A549 (cell line): ENCODE data around the gene APOBEC3A. TPM values are rescaled to one million over a fixed set of nuclear protein-coding genes. Genes with fewer than 3 reads are reported as not detected.

Experiments used
- ATAC-seq, 2 experiments: fragments of 200-7000 bp in 1 of 2; fragments of >200 bp in 1 of 2; cut with Nextera tagmentation in 1 of 2; cut with Tn5 transposase in 1 of 2; 3 replicates each; pipeline versions ENCODE4 v1.8.0 to v1.9.1; 2018 to 2020; ENCODE audit warnings: mild to moderate bottlenecking in 1 of 2, moderate library complexity in 1 of 2
- CTCF ChIA-PET: fragments of 300-600 bp; sonication (Branson Sonifier 250); formaldehyde crosslinking; extraction: SDS; loops from one replicate; lab custom pipeline; 2021; ENCODE audit warnings: antibody characterized with exemption, inconsistent platforms; lab: Yijun Ruan, JAX
- POLR2A ChIA-PET: fragments of 350-600 bp; formaldehyde crosslinking; extraction: SDS; loops from one replicate; lab custom pipeline; 2021; ENCODE audit warnings: antibody characterized with exemption, inconsistent platforms; lab: Yijun Ruan, JAX
- DNase-seq, 2 experiments: peaks; one replicate each; pipeline versions ENCODE4 v3.0.0 to v3.0.0-alpha.2; 2011 to 2016; ENCODE audit warnings: low read depth in 1 of 2, low spot score in 1 of 2
- FAIRE-seq: peaks from 2 replicates; lab custom pipeline; 2011; peaks lifted over from hg19 to GRCh38; lab: Jason Lieb, UNC
- H3K27ac ChIP-seq, 2 experiments: fragments of >200 bp; sonication (Bioruptor Twin); formaldehyde crosslinking; 3 replicates each; pipeline ENCODE4 v1.5.1; 2016 to 2017
- H3K4me1 ChIP-seq: fragments of >200 bp; sonication (Bioruptor Twin); formaldehyde crosslinking; 3 replicates; pipeline ENCODE4 v1.6.1; 2016
- H3K4me2 ChIP-seq: fragments of >200 bp; sonication (Bioruptor Twin); formaldehyde crosslinking; 3 replicates; pipeline ENCODE4 v1.6.1; 2016
- H3K4me3 ChIP-seq: fragments of >200 bp; sonication (Bioruptor Twin); formaldehyde crosslinking; 3 replicates; pipeline ENCODE4 v1.5.1; 2016
- H3K9me3 ChIP-seq: fragments of >200 bp; sonication (Bioruptor Twin); formaldehyde crosslinking; 3 replicates; pipeline ENCODE4 v1.6.1; 2016
- BHLHE40 ChIP-seq: IDR thresholded peaks from 2 replicates; pipeline ENCODE4 v1.6.1; 2012; ENCODE audit warnings: low read depth, low read length, inconsistent platforms
- CHD2 ChIP-seq: fragments of 150-350 bp; IDR thresholded peaks from 2 replicates; pipeline ENCODE4 v1.6.1; 2014; ENCODE audit warnings: low read length; ENCODE audit not compliant: partially characterized antibody
- FOSB ChIP-seq: fragments of 250-450 bp; sonication (Bioruptor Pico); IDR thresholded peaks from 2 replicates; pipeline ENCODE4 v1.5.0; 2020; ENCODE audit warnings: mild to moderate bottlenecking, moderate library complexity
- HOXA7 ChIP-seq: fragments of 250-450 bp; sonication (Bioruptor Pico); IDR thresholded peaks from 2 replicates; pipeline ENCODE4 v1.5.0; 2020; ENCODE audit warnings: mild to moderate bottlenecking, moderate library complexity
- HOXB13 ChIP-seq: fragments of 250-450 bp; sonication (Bioruptor Pico); IDR thresholded peaks from 2 replicates; pipeline ENCODE4 v1.5.0; 2020; ENCODE audit warnings: low read depth, mild to moderate bottlenecking, moderate library complexity
- HOXB5 ChIP-seq: fragments of 250-450 bp; sonication (Bioruptor Pico); IDR thresholded peaks from 2 replicates; pipeline ENCODE4 v1.5.0; 2020; ENCODE audit warnings: mild to moderate bottlenecking, moderate library complexity
- KDM1A ChIP-seq: fragments of 200-600 bp; sonication (generic); IDR thresholded peaks from 2 replicates; pipeline ENCODE4 v1.6.1; 2016; ENCODE audit warnings: low read depth, mild to moderate bottlenecking
- NFE2L2 ChIP-seq: fragments of 150-350 bp; conservative IDR thresholded peaks from 2 replicates; pipeline ENCODE4 v1.6.1; 2014; ENCODE audit warnings: low read length
- NPAS2 ChIP-seq: fragments of 250-450 bp; sonication (Bioruptor Pico); IDR thresholded peaks from 2 replicates; pipeline ENCODE4 v1.8.0; 2022; ENCODE audit warnings: mild to moderate bottlenecking, moderate library complexity, borderline replicate concordance
- NR3C1 ChIP-seq: fragments of >200 bp; sonication (Bioruptor Twin); formaldehyde crosslinking; IDR thresholded peaks from 3 replicates; pipeline ENCODE4 v1.6.1; 2017
- PHF8 ChIP-seq: fragments of 200-600 bp; sonication (generic); IDR thresholded peaks from 2 replicates; pipeline ENCODE4 v1.6.1; 2016; ENCODE audit warnings: low read depth, mild to moderate bottlenecking, antibody characterized with exemption, moderate library complexity, borderline replicate concordance
- POLR2AphosphoS2 ChIP-seq: conservative IDR thresholded peaks from 2 replicates; pipeline ENCODE4 v1.6.1; 2012; ENCODE audit warnings: low read length, improper control_type of control experiment, inconsistent platforms
- RAD21 ChIP-seq, 2 experiments: fragments of >200 bp in 1 of 2; sonication (Bioruptor Twin) in 1 of 2; formaldehyde crosslinking in 1 of 2; IDR thresholded peaks in 1 of 2; conservative IDR thresholded peaks in 1 of 2; 2 replicates in 1 of 2; 3 replicates in 1 of 2; pipeline ENCODE4 v1.6.1; 2012 to 2018; ENCODE audit warnings: inconsistent platforms in 1 of 2
- RCOR1 ChIP-seq: fragments of 150-350 bp; IDR thresholded peaks from 2 replicates; pipeline ENCODE4 v1.6.1; 2014; ENCODE audit warnings: antibody characterized with exemption, low read length, low read depth
- RNF2 ChIP-seq: fragments of 200-600 bp; sonication (generic); IDR thresholded peaks from 2 replicates; pipeline ENCODE4 v1.6.1; 2016; ENCODE audit warnings: low read depth, mild to moderate bottlenecking, antibody characterized with exemption, moderate library complexity, borderline replicate concordance
- SMC3 ChIP-seq: fragments of >200 bp; sonication (Bioruptor Twin); formaldehyde crosslinking; IDR thresholded peaks from 3 replicates; pipeline ENCODE4 v1.6.1; 2018; ENCODE audit warnings: inconsistent platforms
- SREBF2 ChIP-seq: fragments of 450-650 bp; IDR thresholded peaks from 2 replicates; pipeline ENCODE4 v1.6.1; 2014; ENCODE audit warnings: mild to moderate bottlenecking, moderate library complexity
- ZC3H11A ChIP-seq: fragments of 450-650 bp; IDR thresholded peaks from 2 replicates; pipeline ENCODE4 v1.6.1; 2014; ENCODE audit warnings: antibody characterized with exemption, mild to moderate bottlenecking
- ZFP36 ChIP-seq: fragments of 450-650 bp; IDR thresholded peaks from 2 replicates; pipeline ENCODE4 v1.6.1; 2014; ENCODE audit warnings: borderline replicate concordance; ENCODE audit not compliant: partially characterized antibody
- ZNF302 ChIP-seq: fragments of 250-450 bp; sonication (Bioruptor Pico); IDR thresholded peaks from 2 replicates; pipeline ENCODE4 v1.9.0; 2021; ENCODE audit warnings: inconsistent platforms, mild to moderate bottlenecking, moderate library complexity
- ZSCAN20 ChIP-seq: fragments of 250-450 bp; sonication (Bioruptor Pico); IDR thresholded peaks from 2 replicates; pipeline ENCODE4 v1.8.0; 2022; ENCODE audit warnings: mild to moderate bottlenecking, moderate library complexity
- WGBS: methylation state at CpG from one replicate; pipeline ENCODE4 v1.1.6; 2017; ENCODE audit errors: missing lambda C conversion rate; 5-methylcytosine and 5-hydroxymethylcytosine counted together
- polyA plus RNA-seq, 4 experiments: library from polyadenylated mRNA; depleted of rRNA in 3 of 4; stranded (reverse); fragments of >200 nt; fragmentation: RNase III in 1 of 4; extraction: RNeasy Plus Mini Kit Qiagen cat#74134 plus additional on column Dnase treatment in 1 of 4; gene quantifications; 2 replicates in 3 of 4; 3 replicates in 1 of 4; pipeline ENCODE4 v1.2.3, GENCODE V29; 2011 to 2017
- TF ChIP-seq, protein P1 (sequence below): fragments of 450-650 bp; IDR thresholded peaks from 2 replicates; pipeline ENCODE4 v1.6.1; 2014; ENCODE audit warnings: antibody characterized with exemption

The APOBEC3A gene
- polyA plus RNA-seq, 2 of the 4 experiments (the other 2 are of a cell fraction), result not detected

DNA sequence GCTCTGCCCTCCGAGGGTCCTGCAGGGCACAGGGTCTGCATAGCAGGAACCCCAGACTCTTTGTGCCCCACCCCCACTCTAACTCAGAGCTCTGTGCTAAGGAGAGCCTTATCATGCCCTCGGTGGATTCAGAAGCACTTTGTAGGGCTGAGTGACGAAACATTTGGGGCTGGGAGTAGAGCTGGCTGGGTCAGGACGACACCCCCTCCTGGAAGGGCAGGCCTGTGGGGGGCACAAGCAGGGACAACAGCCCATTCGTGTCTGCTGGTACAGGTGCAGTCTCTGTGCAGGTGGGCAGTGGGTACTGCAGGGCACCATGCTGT, 8.9 kb downstream of the APOBEC3A start:
- WGBS, result 42% methylated on average over 4 of the region's 5 CpGs
- Histone ChIP-seq H3K4me3 (no peak overlapping the region), H3K27ac (no peak overlapping the region), H3K4me1 (0 out of 3 replicates have a peak, but pooled peaks cover 4% of the 10 kb centered on the region), H3K4me2 (no peak overlapping the region), H3K9me3 (no peaks in the 10 kb centered on the region)
- POLR2A ChIA-PET, result no interaction called here
- CTCF ChIA-PET, result no interaction called here
- ATAC-seq, result no peak
- FAIRE-seq, result no peak
- TF ChIP-seq RAD21 (conservative IDR thresholded peaks at IDR 0.05 in 1 of 2, IDR thresholded peaks at IDR 0.05 in 1 of 2) (no peak), HOXB5 (CRISPR knock-in tag) (no peak), RCOR1 (no peak), CHD2 (no peak), SMC3 (no peak), NPAS2 (CRISPR knock-in tag) (no peak)
- no peak for DNase-seq

DNA sequence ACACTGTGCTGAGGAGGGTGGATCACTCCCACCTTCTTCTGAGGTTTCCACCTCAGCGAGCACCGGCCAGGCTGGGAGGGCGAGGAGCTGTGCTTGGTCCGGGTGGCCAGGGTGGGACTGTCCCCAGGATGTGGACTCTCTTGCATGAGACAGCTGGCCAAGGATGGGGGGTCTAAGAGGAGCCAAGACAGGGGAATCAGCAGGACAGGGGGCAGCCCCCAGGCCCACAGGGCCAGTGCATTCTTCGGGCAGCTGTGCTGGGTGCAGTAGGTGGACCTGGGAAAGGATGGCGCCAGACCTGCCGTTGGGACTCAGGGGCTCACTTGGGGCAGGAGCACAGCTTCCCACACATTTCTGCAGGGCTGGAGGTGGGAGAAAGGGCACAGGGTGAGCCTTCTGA, 9.5 kb downstream of the APOBEC3A start:
- FAIRE-seq (no peak), DNase-seq (no peak)
- no peak overlapping the region for H3K27ac ChIP-seq
- H3K4me2 ChIP-seq, result no peak overlapping the region
- no peaks in the 10 kb centered on the region for H3K9me3 ChIP-seq
- H3K4me1 ChIP-seq, result 0 out of 3 replicates have a peak, but pooled peaks cover 4% of the 10 kb centered on the region
- POLR2A ChIA-PET, result no interaction called here
- TF ChIP-seq KDM1A, result no peak
- TF ChIP-seq, all 56 proteins: peak for 0
- CTCF ChIA-PET, result no interaction called here
- WGBS, result 67% methylated on average over 3 of the region's 7 CpGs
- no peak overlapping the region for H3K4me3 ChIP-seq
- ATAC-seq, result no peak

DNA sequence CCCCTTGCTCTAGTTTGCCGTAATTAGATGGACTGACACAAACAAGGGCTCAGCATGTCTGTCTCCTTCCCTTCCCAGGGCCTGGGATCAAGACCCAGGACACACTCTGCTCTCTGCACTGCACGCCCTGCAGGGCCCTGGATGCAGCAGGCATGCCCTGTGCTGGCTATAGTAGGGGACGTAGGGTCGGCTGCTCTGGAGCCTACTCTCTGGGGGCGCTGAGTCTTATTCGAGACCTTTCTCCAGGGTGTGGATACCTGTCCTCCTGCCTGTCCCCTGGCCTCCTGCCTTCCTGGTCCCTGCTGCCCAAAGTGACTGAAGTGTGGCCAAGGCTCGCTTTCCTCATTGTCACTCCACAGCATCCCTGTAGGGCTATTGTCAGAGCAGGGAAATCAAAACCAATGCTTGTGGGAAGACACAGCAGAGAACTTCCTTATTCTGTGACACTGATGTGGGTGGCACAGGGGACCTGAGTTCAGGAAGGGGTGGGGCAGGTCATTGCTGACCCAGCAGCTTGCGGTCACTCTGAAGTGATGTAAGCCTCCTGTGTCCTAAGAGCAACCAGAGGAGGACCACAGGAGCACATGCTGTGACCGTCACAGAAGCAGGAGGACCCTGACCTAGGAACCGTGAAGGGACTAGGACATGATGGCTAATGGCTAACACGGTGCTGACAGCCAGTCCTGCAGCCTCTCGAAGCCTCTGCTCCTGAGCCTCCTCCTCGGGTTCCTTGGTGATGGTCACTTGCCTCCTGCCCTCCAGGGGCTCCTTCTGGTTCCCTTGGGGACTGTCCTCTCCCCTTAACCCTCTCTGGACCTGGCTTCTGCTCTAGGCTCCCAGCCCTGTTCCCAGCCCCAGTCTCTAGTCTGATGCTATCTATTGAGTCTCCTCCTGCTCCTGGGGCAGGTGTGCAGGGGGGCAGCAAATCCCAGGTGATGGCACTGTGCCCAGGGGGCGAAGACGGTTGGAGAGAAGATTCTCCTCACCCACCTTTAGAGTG, 10.3 kb downstream of the APOBEC3A start:
- Histone ChIP-seq H3K4me2 (no peak overlapping the region), H3K4me3 (no peak overlapping the region), H3K4me1 (0 out of 3 replicates have a peak, but pooled peaks cover 4% of the 10 kb centered on the region), H3K27ac (no peak overlapping the region), H3K9me3 (no peaks in the 10 kb centered on the region)
- TF ChIP-seq, protein P1, sequence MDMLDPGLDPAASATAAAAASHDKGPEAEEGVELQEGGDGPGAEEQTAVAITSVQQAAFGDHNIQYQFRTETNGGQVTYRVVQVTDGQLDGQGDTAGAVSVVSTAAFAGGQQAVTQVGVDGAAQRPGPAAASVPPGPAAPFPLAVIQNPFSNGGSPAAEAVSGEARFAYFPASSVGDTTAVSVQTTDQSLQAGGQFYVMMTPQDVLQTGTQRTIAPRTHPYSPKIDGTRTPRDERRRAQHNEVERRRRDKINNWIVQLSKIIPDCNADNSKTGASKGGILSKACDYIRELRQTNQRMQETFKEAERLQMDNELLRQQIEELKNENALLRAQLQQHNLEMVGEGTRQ, result no peak
- no peak for TF ChIP-seq HOXA7 (CRISPR knock-in tag)
- no peak for TF ChIP-seq RNF2
- no peak for TF ChIP-seq ZC3H11A
- no peak for TF ChIP-seq BHLHE40
- TF ChIP-seq NR3C1, result no peak
- ChIA-PET POLR2A (no interaction called here), CTCF (interaction anchor here (1.2 kb wide), 1 partner anchor 14 kb away, joined by 3 read pairs; no protein-coding TSS in a partner anchor)
- no peak for ATAC-seq
- WGBS, result 51% methylated on average over 12 of the region's 15 CpGs
- FAIRE-seq, result no peak
- DNase-seq, result no peak

DNA sequence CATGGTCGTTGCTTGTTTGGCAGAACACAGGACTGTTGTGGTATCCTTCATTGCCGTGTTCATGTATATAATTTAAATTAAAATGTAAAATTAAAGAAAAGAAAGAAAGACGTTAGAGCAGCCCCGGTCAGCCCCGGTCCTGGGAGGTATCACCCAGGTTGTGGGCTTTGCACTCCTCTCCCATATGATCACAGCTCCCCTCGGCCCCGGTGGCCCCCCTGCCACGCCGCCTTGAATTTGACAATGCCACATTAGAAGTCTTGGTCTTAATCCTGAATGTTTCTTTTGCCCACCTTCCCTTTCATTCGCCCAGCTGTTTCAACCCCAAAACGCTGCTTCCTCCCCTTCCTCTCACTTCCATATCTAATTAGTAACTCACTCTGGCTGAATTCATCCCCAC, 11.4 kb downstream of the APOBEC3A start:
- H3K4me2 ChIP-seq, result no peak overlapping the region
- H3K4me1 ChIP-seq, result 0 out of 3 replicates have a peak, but pooled peaks cover 4% of the 10 kb centered on the region
- ChIA-PET CTCF (interaction anchor here (0.6 to 1.2 kb wide), 2 partner anchors 15 to 205 kb away, joined by 3 read pairs; no protein-coding TSS in a partner anchor), POLR2A (no interaction called here)
- whole genome bisulfite sequencing, result 54% methylated on average over 11 of the region's 11 CpGs
- ATAC-seq (no peak), FAIRE-seq (no peak), DNase-seq (no peak)
- no peak overlapping the region for H3K4me3 ChIP-seq
- no peak for TF ChIP-seq SREBF2
- no peak for TF ChIP-seq POLR2AphosphoS2
- no peak for TF ChIP-seq ZNF302 (CRISPR knock-in tag)
- TF ChIP-seq PHF8, result no peak
- TF ChIP-seq NR3C1, result no peak
- no peak for TF ChIP-seq FOSB (CRISPR knock-in tag)
- TF ChIP-seq ZFP36, result no peak
- TF ChIP-seq NFE2L2, result no peak
- no peak for TF ChIP-seq ZSCAN20 (CRISPR knock-in tag)
- TF ChIP-seq HOXB13 (CRISPR knock-in tag), result no peak
- H3K27ac ChIP-seq, result no peak overlapping the region
- H3K9me3 ChIP-seq, result no peaks in the 10 kb centered on the region
